ENCODE results near the gene MICU1.

GRCh38 chr10:72542396-72542815 lies 83.5 kb downstream of the MICU1 start:
- TF ChIP-seq EGR1 (IDR thresholded peaks at IDR 0.05) = no peak
- no peak for TF ChIP-seq NFIC (IDR thresholded peaks at IDR 0.05)
- no peak for TF ChIP-seq TCF12 (IDR thresholded peaks at IDR 0.05; ENCODE audit: low read depth)
- TF ChIP-seq, protein P1, sequence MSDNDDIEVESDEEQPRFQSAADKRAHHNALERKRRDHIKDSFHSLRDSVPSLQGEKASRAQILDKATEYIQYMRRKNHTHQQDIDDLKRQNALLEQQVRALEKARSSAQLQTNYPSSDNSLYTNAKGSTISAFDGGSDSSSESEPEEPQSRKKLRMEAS (IDR thresholded peaks at IDR 0.05) = no peak
- TF ChIP-seq CEBPB (IDR thresholded peaks at IDR 0.05) = no peak
- TF ChIP-seq TAF1 (IDR thresholded peaks at IDR 0.05; ENCODE audit: low read depth) = no peak
- no peak for TF ChIP-seq TEAD4 (IDR thresholded peaks at IDR 0.05)

Data from Ishikawa (cell line).